T-helper 1 cell treated with Interleukin-12 subunit alpha and Interleukin-12 subunit beta and Interleukin-4 antibody, amounts not matched to agents 30 μg/mL and 1 μg/mL, for 36 hours (primary cell): ENCODE measurements around the gene PPP1R17.

Experiments
- H3K27ac Mint-ChIP-seq: one replicate; pipeline ENCODE4 v1.8.0; 2021; ENCODE audit warnings: mild to moderate bottlenecking, mixed read lengths
- H3K27me3 Mint-ChIP-seq: one replicate; pipeline ENCODE4 v1.8.0; 2021; ENCODE audit warnings: low read depth, mixed read lengths
- H3K36me3 Mint-ChIP-seq: one replicate; pipeline ENCODE4 v1.8.0; 2021; ENCODE audit warnings: low read depth, mixed read lengths
- H3K4me1 Mint-ChIP-seq: one replicate; pipeline ENCODE4 v1.8.0; 2021; ENCODE audit warnings: low read depth, mixed read lengths
- H3K4me3 Mint-ChIP-seq: one replicate; pipeline ENCODE4 v1.8.0; 2021; ENCODE audit warnings: mild to moderate bottlenecking, moderate library complexity, mixed read lengths
- H3K9me3 Mint-ChIP-seq: one replicate; pipeline ENCODE4 v1.8.0; 2021; ENCODE audit warnings: mixed read lengths

PPP1R17 gene

GRCh38 chr7:31687024-31687748, at the start of gene PPP1R17:
Gene PPP1R17 (plus strand): TSS chr7:31687215. CDS start chr7:31692442, 5,227 bp downstream.
- no peak within 1 kb of the TSS for H3K27ac Mint-ChIP-seq
- no peaks in the 10 kb centered on the region for H3K4me1 Mint-ChIP-seq
- no peaks in the 10 kb centered on the region for H3K27me3 Mint-ChIP-seq
- H3K4me3 Mint-ChIP-seq: no peak within 1 kb of the TSS
- H3K36me3 Mint-ChIP-seq: no peaks in the 10 kb centered on the region
- no peaks in the 10 kb centered on the region for H3K9me3 Mint-ChIP-seq

DNA sequence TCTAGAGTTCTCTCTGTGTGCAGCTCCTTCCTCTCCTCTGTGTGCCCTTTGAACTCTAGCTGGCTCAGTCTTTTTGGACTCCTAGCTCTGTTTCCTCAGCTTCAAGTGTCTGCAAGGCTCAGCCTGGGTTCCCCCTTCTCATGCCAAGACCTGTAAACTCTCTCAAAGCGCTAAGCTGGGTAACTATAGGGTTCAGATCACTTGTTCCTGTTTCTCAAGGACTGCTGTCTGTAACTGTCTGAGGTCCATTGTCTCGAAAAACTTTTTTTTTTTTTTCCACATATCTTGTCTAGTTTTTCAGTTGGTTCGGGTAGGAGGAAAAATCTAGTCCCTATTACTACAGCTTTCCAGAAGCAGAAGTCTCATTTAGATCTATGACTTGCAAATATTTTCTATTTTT, 46.6 kb upstream of the PPP1R17 start:
- no peaks in the 10 kb centered on the region for H3K9me3 Mint-ChIP-seq
- H3K27ac Mint-ChIP-seq: no peak overlapping the region
- no peaks in the 10 kb centered on the region for H3K36me3 Mint-ChIP-seq

GRCh38 chr7:31642681-31643115, 44.3 kb upstream of the PPP1R17 start:
- H3K27ac Mint-ChIP-seq: no peak overlapping the region
- no peaks in the 10 kb centered on the region for H3K4me1 Mint-ChIP-seq

More for the DNA sequence above, 46.6 kb upstream of the PPP1R17 start:
- H3K4me3 Mint-ChIP-seq: no peak overlapping the region
- H3K27me3 Mint-ChIP-seq: no peaks in the 10 kb centered on the region
- no peaks in the 10 kb centered on the region for H3K4me1 Mint-ChIP-seq

DNA sequence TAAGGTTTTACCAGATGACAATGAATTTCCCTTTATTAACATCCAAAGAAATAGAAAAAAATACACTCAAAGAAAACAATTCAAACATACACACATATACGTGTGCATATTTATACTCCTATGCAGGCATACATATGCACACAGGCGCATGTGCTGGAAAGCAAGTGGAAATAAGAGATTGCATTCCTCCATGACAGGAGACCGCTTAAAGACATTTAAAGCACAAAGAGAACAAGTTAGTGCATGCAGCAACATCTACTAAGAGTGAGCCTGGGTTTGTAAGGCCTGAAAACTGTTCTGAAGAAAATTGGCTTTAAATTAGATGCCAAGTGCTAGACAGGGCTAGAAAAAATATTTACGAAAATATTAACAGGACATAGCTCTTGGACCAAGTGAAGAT, 40.1 kb upstream of the PPP1R17 start:
- Mint-ChIP-seq H3K27ac (no peak overlapping the region), H3K36me3 (no peaks in the 10 kb centered on the region)

More at GRCh38 chr7:31642681-31643115, 44.3 kb upstream of the PPP1R17 start:
- Mint-ChIP-seq H3K9me3 (no peaks in the 10 kb centered on the region), H3K27me3 (no peaks in the 10 kb centered on the region), H3K4me3 (no peak overlapping the region), H3K36me3 (no peaks in the 10 kb centered on the region)

GRCh38 chr7:31647511-31647910, 39.5 kb upstream of the PPP1R17 start:
- Mint-ChIP-seq H3K27me3 (no peaks in the 10 kb centered on the region), H3K36me3 (no peaks in the 10 kb centered on the region), H3K4me3 (no peak overlapping the region), H3K27ac (no peak overlapping the region), H3K4me1 (no peaks in the 10 kb centered on the region), H3K9me3 (no peaks in the 10 kb centered on the region)

More for the DNA sequence above, 40.1 kb upstream of the PPP1R17 start:
- Mint-ChIP-seq H3K4me3 (no peak overlapping the region), H3K27me3 (no peaks in the 10 kb centered on the region), H3K9me3 (no peaks in the 10 kb centered on the region), H3K4me1 (no peaks in the 10 kb centered on the region)

DNA sequence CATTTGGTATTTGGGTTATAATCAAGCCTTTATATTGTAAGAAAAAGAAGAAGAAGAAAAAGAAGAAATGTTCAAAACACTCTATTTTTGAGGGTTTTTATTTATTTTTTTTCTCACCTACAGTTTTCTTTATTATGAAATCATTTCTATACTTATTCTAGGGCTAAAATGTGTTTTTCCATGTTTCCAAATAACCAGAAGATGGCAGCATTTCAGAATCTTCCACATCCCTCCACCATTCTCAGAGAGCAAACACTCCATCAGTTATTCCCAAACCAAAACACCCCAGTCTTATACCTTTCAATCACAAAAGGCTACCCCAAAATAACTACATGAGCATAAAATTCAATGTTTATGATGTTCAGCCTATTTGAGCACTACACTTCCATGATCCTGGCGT, 38.7 kb upstream of the PPP1R17 start:
- Mint-ChIP-seq H3K4me3 (no peak overlapping the region), H3K9me3 (no peaks in the 10 kb centered on the region), H3K27ac (no peak overlapping the region), H3K27me3 (no peaks in the 10 kb centered on the region), H3K4me1 (no peaks in the 10 kb centered on the region), H3K36me3 (no peaks in the 10 kb centered on the region)

DNA sequence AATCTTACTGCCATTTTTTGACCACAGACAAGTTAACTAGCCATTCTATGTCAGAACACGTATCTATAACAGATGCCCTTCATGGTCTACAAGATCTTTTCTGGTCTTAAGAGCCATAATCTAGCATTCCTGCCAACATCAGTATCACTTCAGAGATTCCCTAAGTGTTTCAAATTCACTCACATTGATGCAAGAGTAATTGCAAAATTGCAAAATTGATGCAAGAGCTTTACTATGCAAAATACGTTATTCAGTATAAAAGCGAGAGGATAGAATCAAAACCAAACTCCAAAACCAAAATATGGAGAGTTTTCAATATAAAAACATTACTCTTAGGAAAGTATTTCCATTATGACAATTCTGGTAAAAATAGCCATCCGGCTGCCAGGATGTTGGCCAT, 38.1 kb upstream of the PPP1R17 start:
- no peaks in the 10 kb centered on the region for H3K36me3 Mint-ChIP-seq
- no peak overlapping the region for H3K4me3 Mint-ChIP-seq
- no peaks in the 10 kb centered on the region for H3K9me3 Mint-ChIP-seq
- no peaks in the 10 kb centered on the region for H3K4me1 Mint-ChIP-seq
- no peak overlapping the region for H3K27ac Mint-ChIP-seq
- no peaks in the 10 kb centered on the region for H3K27me3 Mint-ChIP-seq

DNA sequence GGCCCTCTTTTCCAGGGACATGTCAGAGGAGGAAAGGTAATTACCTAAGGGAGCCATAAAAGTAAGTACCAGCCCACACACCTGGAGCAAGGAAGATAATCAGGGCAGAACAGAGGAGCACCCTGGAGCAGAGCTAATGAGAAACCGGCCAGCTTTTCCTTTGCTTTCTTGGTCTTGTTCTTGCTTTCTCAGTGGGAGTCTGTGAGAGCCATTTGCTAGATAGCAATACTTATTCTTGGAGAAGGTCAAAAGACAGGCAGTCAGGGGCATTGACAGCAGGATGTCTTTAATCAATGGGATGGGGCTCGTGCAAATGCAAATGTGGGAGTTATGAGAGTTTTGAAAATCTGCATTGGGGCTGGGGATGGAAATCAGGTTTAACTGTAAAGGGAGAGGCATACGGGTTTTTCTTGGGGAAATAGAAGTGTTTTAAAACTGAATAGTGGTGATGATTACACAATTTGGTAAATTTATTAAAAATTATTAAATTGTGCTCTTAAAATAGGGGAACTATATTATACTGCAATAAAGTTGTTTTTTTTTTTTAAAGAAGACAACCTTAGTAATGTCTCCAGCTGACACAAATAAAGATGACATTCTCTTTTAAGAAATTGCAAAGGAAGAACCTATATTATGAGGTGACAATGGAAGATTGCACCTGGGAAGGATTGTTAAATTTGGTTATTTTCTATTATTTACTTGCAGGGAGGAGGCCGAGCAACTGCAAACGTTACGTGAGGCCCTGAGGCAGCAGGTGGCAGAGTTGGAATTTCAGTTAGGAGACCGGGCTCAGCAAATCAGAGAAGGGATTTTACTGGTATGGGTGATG, 35.6 kb upstream of the PPP1R17 start:
- Mint-ChIP-seq H3K27me3 (no peaks in the 10 kb centered on the region), H3K4me1 (no peaks in the 10 kb centered on the region), H3K4me3 (no peak overlapping the region), H3K9me3 (no peaks in the 10 kb centered on the region), H3K27ac (no peak overlapping the region), H3K36me3 (no peaks in the 10 kb centered on the region)

GRCh38 chr7:31652063-31652326, 35.0 kb upstream of the PPP1R17 start:
- H3K36me3 Mint-ChIP-seq: no peaks in the 10 kb centered on the region
- H3K4me3 Mint-ChIP-seq: no peak overlapping the region
- no peaks in the 10 kb centered on the region for H3K9me3 Mint-ChIP-seq
- H3K4me1 Mint-ChIP-seq: no peaks in the 10 kb centered on the region
- no peaks in the 10 kb centered on the region for H3K27me3 Mint-ChIP-seq
- H3K27ac Mint-ChIP-seq: no peak overlapping the region

- H3K36me3 Mint-ChIP-seq: no peaks in the 10 kb centered on the region
- H3K4me1 Mint-ChIP-seq: no peaks in the 10 kb centered on the region
- H3K9me3 Mint-ChIP-seq: peaks cover 4% of the 10 kb centered on the region
- no peaks in the 10 kb centered on the region for H3K27me3 Mint-ChIP-seq
- no peak overlapping the region for H3K4me3 Mint-ChIP-seq
- no peak overlapping the region for H3K27ac Mint-ChIP-seq
Measured at GRCh38 chr7:31663072-31663471, 23.9 kb upstream of the PPP1R17 start.

GRCh38 chr7:31664890-31665289, 22.1 kb upstream of the PPP1R17 start:
- no peak overlapping the region for H3K4me3 Mint-ChIP-seq
- H3K27me3 Mint-ChIP-seq: no peaks in the 10 kb centered on the region
- peaks cover 4% of the 10 kb centered on the region for H3K9me3 Mint-ChIP-seq
- H3K36me3 Mint-ChIP-seq: no peaks in the 10 kb centered on the region
- H3K4me1 Mint-ChIP-seq: no peaks in the 10 kb centered on the region
- H3K27ac Mint-ChIP-seq: no peak overlapping the region

GRCh38 chr7:31665546-31665945, 21.5 kb upstream of the PPP1R17 start:
- Mint-ChIP-seq H3K9me3 (peaks cover 4% of the 10 kb centered on the region), H3K4me3 (no peak overlapping the region), H3K4me1 (no peaks in the 10 kb centered on the region), H3K27me3 (no peaks in the 10 kb centered on the region), H3K27ac (no peak overlapping the region), H3K36me3 (no peaks in the 10 kb centered on the region)

- Mint-ChIP-seq H3K9me3 (no peaks in the 10 kb centered on the region), H3K27me3 (no peaks in the 10 kb centered on the region), H3K4me3 (no peak overlapping the region), H3K27ac (no peak overlapping the region), H3K4me1 (no peaks in the 10 kb centered on the region), H3K36me3 (no peaks in the 10 kb centered on the region)
Measured at GRCh38 chr7:31669461-31669860, 17.6 kb upstream of the PPP1R17 start.

DNA sequence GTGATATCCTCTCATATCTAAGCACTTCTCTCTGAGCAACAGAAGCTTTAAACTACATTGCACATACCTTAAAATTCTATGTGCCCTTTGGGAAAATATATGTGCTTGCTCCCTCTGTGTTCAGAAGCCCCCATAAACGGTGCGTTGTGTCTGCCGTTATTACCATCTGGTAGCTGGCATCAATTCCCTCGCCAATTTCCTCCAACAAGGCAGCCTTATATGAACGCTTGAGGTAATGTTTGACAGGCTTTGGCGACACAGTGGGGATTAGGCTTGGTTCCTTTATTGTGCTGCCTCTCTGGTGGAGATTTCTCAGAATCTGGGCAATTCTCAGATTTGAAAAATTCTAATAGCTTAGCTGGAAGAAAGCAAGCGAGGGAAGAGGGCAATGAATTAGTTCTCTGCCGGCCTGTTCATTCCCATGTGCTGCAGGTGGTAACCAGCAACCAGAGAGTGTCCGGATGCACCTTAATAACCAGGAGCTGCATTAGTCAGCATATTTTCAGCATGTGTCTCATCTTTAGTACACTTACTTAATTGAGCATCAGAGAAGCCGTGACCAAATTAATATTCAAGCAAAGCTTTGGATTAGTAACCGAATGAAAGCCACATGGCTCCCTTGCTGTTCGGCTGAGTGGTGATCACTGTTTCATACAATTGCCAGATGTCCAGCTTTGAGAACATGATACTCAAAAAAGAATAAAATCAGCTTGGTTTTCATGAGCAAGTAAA, 7.3 kb upstream of the PPP1R17 start:
- no peak overlapping the region for H3K27ac Mint-ChIP-seq
- no peaks in the 10 kb centered on the region for H3K36me3 Mint-ChIP-seq
- H3K27me3 Mint-ChIP-seq: no peaks in the 10 kb centered on the region
- H3K4me3 Mint-ChIP-seq: no peak overlapping the region
- H3K9me3 Mint-ChIP-seq: no peaks in the 10 kb centered on the region
- H3K4me1 Mint-ChIP-seq: no peaks in the 10 kb centered on the region
